CD4-positive, alpha-beta T cell treated with Interleukin-1 beta for 1 hour (primary cell): Measurements from ENCODE around the gene SLC4A2.
"Not testable (repeated sequence)": the region's sequence is repeated elsewhere in the genome, so short reads cannot be mapped to it uniquely, and the experiment has no call there.

ENCODE experiments used
- DNase-seq, 2 donors: peaks; one replicate each; pipeline ENCODE4 v3.0.0-alpha.2; 2020 to 2022

The SLC4A2 gene

GRCh38 chr7:151024435-151025056, 34.8 kb upstream of the SLC4A2 start, which contains the start of gene ATG9B:
TSS of gene ATG9B (minus strand) at chr7:151024494. CDS start at chr7:151024423, 71 bp downstream.
- no peak for DNase-seq

GRCh38 chr7:151025924-151026671, 33.3 kb upstream of the SLC4A2 start:
- DNase-seq: no peak

- DNase-seq: not testable (repeated sequence)
Measured at GRCh38 chr7:151026771-151027727, 32.3 kb upstream of the SLC4A2 start.

- DNase-seq: not testable (repeated sequence)
Measured at GRCh38 chr7:151027728-151028130, 31.7 kb upstream of the SLC4A2 start.

GRCh38 chr7:151028131-151028947, 31.1 kb upstream of the SLC4A2 start, which contains the start of gene ABCB8:
TSS of gene ABCB8 (plus strand) at chr7:151028450. CDS start at chr7:151028516, 66 bp downstream.
- peak; percentile 99 for DNase-seq

- DNase-seq: no peak
Measured at GRCh38 chr7:151028948-151029501, 30.4 kb upstream of the SLC4A2 start.

- DNase-seq: no peak
Measured at GRCh38 chr7:151031011-151031410, 28.4 kb upstream of the SLC4A2 start.

- no peak for DNase-seq
Measured at GRCh38 chr7:151032936-151033863, 26.2 kb upstream of the SLC4A2 start.

GRCh38 chr7:151033864-151034249, 25.5 kb upstream of the SLC4A2 start:
- no peak for DNase-seq

- DNase-seq: no peak
Measured at GRCh38 chr7:151034312-151035025, 24.9 kb upstream of the SLC4A2 start.

GRCh38 chr7:151035026-151035717, 24.2 kb upstream of the SLC4A2 start:
- no peak for DNase-seq

GRCh38 chr7:151035902-151036301, 23.5 kb upstream of the SLC4A2 start:
- DNase-seq: no peak

GRCh38 chr7:151038951-151039849, 20.2 kb upstream of the SLC4A2 start:
- peak in 1 of 2 donors; percentile 69 for DNase-seq

GRCh38 chr7:151039850-151040548, 19.4 kb upstream of the SLC4A2 start:
- no peak for DNase-seq

- DNase-seq: no peak
Measured at GRCh38 chr7:151040616-151041375, 18.6 kb upstream of the SLC4A2 start.

- DNase-seq: not testable (repeated sequence)
Measured at GRCh38 chr7:151043449-151043848, 15.9 kb upstream of the SLC4A2 start.

- DNase-seq: no peak
Measured at GRCh38 chr7:151043959-151044358, 15.4 kb upstream of the SLC4A2 start.
